OCI-M2 (cell line): ENCODE results near the gene IFT122.
A peak's percentile ranks its signal among the peaks of the same experiment; 100 is the strongest.
"Not testable (repeated sequence)": the region's sequence is repeated elsewhere in the genome, so short reads cannot be mapped to it uniquely, and the experiment has no call there.

ENCODE experiments used
- DNase-seq: peaks from one replicate; lab custom pipeline; 2025; ENCODE audit not compliant: unreplicated experiment; lab: John Stamatoyannopoulos, UW

The IFT122 gene

DNA sequence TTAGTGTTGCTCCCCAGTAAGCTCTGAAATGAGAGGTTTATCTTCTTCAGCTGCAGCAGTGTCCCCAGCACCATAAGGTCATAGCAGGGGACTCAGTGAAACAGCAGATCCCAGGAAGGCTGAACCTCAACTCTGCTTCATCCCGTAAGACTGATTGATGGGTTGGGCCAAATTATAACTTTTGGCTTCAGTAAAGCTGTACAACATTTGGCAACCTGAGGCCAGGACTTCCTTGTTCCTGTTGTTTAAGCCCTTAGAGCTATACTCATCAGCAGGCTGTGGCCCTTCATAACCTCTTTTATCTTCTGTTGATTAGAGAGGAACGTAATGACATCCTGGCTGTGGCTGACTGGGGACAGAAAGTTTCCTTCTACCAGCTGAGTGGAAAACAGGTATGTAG, 29.0 kb downstream of the IFT122 start:
- DNase-seq: no peak

DNA sequence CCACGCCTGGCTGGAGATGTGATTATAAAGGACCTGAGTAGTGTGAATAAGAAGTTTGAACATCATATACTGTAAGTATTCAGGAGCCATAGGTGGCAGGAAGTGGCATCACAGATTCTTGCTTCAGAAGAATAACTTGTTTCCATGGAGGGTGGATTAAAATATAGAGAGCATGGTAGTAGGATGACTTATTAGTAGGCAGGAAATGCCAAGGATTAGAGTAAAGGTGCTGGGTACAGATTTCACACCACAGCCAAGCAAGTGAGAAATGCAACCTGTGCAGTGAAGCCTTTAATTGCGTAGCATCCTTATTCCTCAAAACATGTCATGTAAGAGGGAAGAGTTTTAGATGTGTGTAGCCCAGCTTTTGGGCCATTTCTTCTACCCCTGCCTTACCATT, 30.8 kb downstream of the IFT122 start:
- DNase-seq: no peak

DNA sequence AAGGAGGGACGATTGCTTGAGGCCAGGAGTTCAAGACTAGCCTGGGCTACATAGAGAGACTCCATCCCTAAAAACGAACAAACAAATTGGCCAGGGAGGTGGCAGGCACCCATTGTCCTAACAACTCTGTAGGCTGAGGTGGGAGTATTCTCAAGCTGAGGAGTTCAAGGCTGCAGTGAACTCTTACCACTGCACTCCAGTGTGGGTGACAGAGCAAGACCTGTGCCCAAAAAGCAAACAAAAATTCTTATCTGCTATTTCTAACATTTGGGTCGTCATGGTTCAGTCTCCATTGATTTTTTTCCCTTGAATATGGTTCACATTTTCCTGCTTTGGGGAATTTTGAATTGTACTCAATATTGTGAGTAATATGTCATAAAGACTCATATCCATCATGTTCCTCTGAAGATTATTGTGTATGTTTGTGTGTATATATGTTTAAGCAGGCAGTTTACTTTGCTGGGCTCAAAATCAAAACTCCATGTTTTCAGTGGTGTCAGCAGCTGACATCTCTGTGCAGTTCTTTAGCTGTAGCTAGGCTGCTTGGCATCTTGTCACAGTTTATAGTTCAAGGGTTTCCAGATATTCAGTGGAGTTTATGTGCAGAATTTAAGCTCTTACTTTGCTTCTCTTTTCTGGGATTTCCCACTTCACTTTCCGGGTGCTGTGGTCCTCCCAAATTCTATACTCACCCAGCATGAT, 33.2 kb downstream of the IFT122 start:
- DNase-seq: no peak

DNA sequence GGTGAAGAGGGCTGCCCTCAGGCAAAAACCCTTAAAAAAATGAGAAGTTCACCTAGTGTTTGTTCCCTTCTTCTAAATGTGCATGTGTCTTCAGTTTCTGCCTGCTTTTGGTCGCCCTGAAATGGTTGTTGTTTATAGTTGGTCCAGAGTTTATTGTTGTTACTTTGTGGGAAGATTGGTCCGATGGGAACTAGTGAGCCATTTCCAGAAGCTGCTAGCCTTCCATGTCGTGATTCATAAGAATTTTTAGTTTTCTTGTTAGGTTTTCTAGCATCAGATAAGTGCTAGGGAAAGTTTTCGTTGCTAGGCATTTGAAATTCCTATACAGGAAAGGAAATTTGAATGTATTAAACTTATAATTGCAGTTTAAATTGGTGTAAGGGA, 33.7 kb downstream of the IFT122 start:
- no peak for DNase-seq

DNA sequence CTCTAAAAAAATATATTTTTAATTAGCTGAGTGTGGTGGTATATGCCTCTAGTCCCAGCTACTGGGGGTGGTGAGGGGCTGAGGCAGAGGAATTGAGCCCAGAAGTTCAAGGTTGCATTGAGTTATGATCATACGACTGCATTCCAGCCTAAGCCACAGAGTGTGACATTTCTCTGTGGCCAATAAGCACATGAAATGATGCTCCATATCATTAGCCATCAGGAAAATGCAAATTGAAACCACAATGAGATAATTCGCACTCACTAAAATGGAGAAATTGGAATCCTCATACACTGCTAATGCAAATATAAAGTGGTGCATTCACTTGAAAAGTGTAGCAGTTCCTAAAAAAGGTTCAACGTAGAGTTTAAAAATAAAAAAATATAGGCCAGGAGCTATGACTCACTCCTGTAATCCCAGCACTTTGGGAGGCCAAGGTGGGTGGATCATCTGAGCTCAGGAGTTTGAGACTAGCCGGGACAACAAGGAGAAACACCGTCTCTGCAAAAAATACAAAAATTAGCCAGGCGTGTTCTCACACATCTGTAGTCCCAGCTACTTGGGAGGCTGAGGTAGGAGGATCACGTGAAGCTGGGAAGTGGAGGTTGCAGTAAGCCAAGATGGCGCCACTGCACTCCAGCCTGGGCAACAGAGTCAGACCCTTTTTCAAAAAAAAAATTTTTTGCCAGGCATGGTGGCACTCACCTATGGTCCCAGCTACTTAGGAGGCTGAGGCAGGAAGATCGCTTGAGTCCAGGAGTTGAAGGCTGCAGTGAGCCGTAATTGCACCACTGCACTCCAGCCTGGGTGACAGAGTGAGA, 35.2 kb downstream of the IFT122 start:
- no peak for DNase-seq

DNA sequence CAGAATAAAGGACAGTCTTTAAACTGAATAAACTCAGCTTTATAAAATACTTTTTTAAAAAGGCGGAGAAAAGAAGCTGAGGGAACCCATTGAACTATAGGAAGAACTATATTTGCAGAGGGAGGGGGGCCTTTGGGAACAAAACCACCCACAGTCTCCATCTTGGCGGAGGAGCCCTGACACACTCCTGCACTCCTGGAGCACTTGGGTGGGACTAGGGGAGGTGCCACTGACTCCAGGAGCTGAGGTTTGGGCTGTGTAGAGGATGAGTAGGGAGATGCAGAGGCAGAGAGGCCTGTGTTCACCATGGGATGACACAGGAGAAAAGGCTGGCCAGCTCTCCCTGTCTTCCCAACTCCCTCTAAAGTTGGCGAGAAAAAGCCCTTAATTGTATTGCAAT, 35.8 kb downstream of the IFT122 start:
- DNase-seq: no peak

DNA sequence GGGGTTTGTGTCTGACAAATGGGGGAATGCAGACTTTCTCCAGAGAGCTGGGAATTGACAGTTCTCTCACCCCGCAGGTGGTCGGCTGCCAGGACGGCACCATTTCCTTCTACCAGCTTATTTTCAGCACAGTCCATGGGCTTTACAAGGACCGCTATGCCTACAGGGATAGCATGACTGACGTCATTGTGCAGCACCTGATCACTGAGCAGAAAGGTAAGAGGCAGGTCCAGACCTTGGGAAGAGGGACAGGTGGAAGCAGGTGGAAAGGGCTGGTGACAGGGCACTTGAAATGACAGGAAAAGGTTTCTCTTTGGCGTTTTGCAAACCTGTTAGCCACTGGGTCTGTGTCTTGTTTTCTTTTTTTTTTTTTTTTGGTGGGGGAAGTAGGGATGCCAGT, 36.6 kb downstream of the IFT122 start:
- DNase-seq: no peak

DNA sequence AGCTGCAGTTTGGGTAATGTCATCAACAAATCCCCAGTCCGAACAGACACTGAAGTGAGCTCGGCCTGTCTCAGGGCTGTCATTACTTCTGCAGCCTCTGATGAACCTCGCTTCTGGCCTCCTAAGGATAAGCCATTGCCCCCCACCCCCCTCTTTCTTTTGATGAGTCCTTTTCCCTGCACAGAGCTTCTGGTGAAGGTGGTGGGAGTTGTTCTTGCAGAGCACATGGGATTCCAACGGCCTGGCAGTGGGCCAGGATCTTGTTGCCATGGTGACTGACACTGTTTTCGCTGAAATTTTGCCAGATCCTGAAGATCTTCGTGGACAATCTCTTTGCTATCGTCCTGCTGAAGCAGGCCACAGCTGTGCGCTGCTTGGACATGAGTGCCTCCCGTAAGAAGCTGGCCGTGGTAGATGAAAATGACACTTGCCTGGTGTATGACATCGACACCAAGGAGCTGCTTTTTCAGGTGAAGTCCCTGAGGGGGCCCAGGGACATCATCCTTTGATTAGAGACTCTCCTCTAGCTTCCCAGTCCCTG, 41.3 kb downstream of the IFT122 start:
- DNase-seq: not testable (repeated sequence)

DNA sequence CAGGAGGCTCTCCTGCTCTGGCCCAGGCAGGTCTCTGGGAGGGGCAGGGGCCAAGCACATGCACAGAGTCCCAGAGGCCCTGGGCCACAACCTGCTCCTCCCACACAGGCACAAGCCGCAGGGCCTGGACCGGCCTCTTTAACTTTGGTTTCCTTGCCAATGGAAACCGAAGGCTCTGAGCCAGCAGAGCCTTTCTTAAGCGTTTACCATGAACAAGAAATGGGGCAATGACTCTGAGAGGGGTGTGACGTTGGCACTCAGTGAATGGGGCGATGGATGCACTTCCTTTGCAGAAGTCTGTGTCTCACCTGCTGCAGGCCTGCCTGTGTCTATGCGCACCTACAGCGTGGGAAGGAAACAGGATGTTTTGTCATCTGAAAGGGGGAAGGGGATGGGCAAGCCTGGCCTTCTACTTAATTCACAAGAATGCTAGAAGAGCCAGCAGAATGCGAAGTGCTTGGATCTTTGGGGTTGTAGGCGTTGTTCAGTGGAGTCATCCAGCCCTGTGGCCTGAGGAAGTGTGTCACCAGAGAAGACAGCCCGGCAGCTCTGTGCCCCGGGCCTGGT, 41.8 kb downstream of the IFT122 start:
- DNase-seq: no peak

DNA sequence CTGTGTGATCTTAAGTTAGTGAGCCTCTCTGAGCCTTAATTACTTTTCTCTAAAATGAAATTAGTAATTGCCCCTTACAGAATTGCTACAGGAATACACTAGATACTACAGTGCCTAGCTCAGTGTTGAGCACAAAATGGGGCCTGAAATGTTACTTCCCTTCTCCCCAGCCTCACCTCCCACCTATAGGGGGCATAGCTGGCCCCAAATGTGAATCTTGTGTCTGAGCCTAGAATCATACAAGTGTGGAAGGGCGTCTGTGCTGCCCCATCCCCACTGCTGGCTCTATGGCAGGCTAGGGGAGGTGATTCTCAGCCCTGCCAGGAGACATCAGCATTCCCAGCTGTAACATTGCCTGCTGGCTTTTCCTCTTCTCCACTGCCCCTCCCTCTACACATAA, 42.7 kb downstream of the IFT122 start:
- DNase-seq: no peak

DNA sequence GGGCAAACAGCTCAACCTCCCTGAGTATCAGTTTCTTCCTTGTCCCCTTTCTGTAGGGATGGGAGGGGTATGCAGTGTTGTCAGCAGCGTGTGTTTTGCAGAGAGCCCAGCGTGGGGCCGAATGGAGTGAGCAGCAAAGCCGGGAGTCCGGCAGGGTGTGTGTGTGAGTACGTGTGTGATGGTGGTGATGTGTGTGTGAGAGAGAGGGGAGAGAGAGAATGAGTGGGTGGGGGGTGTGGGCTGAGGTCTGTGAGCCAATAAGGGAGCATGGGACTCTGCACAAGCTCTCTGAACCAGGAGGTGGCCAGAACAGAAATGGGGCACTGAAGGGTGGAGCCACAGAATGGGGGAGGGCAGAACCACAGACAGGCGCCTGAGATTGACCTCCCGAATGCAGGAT, 43.8 kb downstream of the IFT122 start:
- DNase-seq: no peak

DNA sequence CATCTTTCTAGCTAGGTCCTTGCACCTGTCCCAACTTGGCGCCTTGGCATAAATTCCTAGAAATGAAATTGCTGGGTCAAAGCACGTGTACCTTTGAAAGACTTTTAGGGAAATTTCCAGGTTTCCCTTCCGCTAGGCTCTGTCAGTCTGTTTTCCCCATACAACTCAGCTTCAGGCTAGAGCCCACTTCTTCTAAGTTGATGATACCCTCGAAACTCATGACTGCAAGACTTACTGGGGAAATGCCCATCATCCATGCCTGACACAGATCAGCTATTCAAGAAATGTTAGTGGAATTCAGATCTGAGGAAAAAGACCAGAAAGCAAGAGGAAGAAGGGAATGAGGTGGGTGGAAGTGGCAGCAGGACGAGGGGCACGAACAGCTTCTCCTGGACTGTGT, 45.1 kb downstream of the IFT122 start:
- DNase-seq: not testable (repeated sequence)

DNA sequence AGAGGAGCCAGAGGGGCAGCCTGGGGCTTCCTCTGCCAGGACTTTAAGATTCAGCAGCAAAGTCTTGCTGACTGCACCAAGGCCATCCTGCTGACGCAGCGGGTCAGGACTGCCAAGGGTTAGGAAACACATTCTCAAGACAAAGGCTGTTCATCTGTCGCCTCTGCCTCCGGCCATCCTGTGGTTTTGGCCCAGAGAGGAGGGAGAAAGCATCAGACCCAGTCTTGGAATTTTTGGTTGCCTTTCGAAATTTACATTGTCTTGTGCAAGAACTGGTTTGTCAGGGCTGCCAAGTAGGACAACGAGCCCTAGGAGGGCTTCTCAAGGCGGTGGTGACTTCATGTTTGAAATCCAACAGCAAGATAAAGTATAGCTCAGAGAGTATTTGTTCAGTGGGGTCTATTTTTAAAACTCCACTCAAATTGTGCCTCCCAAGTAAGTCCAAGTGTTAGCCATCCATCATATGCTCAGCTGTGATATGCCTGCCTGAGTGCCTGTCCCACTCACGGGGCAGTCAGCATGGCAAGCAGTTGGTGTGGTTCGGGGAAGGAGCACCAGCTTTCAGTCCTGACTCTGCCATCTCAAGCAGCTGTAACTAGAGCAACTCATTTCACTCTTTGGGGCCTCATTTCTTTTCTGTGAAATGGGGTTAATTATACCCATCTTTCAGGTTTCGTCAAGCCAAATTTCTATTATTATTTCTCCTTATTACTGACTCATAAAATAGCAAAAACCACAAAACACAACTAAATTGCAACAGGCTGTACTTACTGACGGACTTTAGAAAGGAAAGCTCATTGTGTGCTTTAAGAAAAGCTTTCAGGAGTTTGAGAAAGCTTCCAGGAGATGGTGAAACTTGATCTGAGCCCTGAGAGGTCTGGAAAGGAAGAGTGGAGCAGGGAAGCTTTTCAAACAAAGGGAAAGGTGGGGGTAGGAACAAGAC, 46.0 kb downstream of the IFT122 start:
- DNase-seq: no peak

DNA sequence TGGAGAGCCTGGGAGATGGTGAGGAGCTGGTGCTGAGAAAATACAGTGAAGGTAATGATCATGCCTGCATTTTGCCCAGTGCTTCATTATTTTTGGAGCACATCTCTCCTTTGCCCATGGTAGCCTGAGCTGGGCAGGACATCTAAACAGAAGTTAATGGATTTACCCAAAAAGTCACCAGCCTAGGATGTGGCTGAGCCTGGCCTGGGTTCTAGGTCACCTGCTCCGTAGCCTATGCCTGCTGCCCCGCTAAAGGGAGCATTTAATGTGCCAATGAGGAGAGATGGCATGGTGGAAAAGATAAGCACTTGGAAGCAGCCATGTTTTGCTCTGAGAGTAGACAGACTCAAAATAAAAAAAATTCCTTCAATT, 46.6 kb downstream of the IFT122 start:
- DNase-seq: no peak

DNA sequence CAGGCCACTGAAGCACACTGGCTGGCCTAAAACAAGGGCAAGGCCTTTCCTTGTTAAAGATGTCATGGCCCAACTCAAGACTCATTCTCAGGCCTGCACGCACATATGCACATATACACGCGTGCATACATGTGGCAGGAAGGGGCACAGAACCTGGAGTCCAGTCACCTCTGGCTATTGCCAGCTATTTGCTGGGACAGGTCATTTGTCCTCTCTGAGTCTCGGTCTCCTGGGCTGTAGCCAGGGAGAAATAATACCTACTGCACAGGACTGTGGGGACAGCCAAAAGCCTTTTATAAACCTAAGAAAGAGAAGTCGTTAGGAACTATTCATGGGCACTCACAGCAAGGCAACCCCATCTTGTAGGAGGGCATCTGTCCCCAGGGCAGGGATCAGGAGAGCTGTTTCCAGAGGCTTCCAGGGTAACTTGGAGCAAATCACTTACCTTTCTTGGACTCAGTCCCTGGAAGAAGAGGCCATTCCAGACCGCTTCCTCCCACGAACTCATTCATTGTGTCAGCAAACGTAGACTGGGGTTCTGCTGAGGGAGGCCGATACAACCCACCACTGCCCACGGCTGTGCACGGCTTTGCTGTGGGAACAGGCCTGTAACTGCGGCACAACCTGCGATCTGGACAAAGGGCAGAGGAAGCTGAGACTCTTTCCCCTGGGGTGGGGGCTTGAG, 47.3 kb downstream of the IFT122 start:
- no peak for DNase-seq

DNA sequence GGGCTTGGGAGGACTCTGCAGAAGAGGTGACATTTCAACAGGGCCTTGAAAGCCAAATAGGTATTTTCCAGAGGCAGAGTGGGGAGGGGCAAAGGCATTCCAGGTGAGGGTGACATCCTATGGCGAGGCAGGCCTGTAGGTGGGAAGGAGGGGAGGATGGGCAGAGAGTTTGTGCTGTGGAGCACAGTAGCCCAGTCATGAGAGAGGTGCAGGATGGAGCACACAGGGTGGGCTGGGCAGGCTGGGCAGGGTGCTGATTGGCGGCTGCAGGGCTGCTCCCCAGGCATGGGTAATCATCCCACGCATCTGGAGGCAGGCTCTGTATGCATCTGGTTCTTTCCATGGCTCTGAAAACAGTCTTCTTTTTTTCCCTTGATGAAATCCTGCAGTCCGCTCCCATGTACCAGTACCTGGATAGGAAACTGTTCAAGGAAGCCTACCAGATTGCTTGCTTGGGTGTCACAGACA, 47.9 kb downstream of the IFT122 start:
- DNase-seq: not testable (repeated sequence)

DNA sequence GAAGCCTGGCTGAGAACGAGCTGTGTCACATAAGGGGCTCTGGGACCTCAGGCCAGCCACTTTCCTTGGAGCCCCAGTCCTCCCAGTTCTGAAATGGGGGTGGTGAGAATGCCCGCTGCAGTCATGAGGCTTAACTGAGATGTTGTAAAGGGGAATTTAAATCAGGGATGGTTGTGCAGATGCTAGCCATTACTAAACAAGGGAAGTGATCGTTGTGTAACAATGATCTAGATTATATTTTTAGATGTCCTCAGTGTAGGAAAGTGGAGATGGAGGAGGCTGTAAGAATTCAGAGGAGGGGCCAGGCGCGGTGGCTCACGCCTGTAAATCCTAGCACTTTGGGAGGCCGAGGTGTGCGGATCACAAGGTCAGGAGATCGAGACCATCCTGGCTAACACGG, 49.2 kb downstream of the IFT122 start:
- not testable (repeated sequence) for DNase-seq

DNA sequence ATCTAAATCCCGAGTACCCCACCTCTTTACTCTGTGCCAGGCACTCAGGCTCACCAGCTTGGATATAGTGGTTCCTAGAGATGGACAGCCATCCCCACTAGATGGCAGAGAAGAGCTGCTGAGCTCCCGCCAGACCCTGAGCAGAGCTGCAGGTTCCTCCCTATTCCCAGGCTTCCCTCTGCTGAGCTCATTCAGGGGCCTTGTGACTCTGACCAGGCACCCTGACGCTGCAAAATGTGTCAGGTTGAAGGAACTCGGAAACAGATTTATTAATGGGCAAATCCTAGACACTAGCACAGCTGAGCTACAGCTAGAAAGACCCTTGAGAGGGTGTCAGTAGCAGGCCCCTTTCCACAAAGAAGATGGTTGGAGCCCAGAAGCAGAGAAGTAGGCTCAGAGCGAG, 50.2 kb downstream of the IFT122 start:
- DNase-seq: peak; percentile 2

DNA sequence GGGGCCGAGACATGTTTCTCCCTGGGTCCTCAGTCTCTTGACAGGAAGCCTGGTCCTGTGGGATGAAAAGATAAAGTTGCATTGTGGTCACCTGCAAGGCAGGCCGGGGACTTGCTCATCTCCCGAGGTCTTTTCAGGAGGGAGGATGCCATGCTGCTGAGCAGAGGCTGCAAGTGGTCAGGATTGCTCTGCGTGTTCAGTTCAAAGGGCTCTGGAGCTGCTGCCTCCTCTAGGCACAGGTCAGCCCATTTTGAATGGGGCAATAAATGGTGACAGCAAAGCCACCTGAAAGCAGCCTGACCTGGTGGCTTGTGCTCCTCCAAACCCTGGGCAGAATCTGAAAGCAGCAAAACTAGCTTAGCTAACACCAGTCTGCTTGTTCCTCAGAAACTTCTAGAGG, 51.1 kb downstream of the IFT122 start:
- not testable (repeated sequence) for DNase-seq

DNA sequence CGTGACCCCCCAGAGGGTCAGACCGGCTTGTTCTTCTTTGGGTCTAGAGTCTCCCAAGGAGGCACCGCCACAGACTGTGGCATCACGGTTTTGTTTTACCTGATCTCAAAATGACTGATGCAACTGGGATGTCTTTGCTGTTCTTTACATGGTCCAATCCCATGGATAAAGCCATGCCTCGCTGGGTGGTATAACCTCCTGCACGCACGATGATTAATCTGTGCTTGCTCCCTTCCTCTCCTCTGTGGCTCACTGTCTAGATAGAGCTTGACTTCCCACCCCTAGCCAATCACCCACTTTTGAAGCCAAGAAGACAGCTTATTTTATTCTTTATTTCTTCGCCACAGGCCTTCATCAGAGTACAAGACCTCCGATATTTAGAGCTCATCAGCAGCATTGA, 51.8 kb downstream of the IFT122 start:
- DNase-seq: no peak
